D721Med (cell line): ENCODE results near the gene SGCG.

Source experiments
- DNase-seq: peaks from one replicate; pipeline ENCODE4 v3.0.0; 2011; ENCODE audit warnings: low spot score; ENCODE audit not compliant: insufficient read length
- FAIRE-seq: peaks from 2 replicates; lab custom pipeline; 2011; peaks lifted over from hg19 to GRCh38; lab: Jason Lieb, UNC
- CTCF ChIP-seq: IDR thresholded peaks from 2 replicates; pipeline ENCODE4 v1.5.1; 2012; ENCODE audit warnings: mild to moderate bottlenecking, control low read depth; ENCODE audit not compliant: insufficient read depth; ENCODE audit errors: missing control alignments

Gene SGCG

GRCh38 chr13:23357349-23357748, 176.6 kb downstream of the SGCG start:
- FAIRE-seq, result no peak
- DNase-seq, result no peak
- no peak for TF ChIP-seq CTCF

GRCh38 chr13:23359882-23360281, 179.1 kb downstream of the SGCG start:
- FAIRE-seq (no peak), DNase-seq (no peak)
- TF ChIP-seq CTCF, result no peak

- FAIRE-seq (no peak), DNase-seq (no peak)
- TF ChIP-seq CTCF, result no peak
These were observed 184.9 kb downstream of the SGCG start for GRCh38 chr13:23365652-23366051.

GRCh38 chr13:23367907-23368306, 187.1 kb downstream of the SGCG start:
- DNase-seq (no peak), FAIRE-seq (no peak)
- no peak for TF ChIP-seq CTCF

- no peak for TF ChIP-seq CTCF
- DNase-seq (no peak), FAIRE-seq (no peak)
These were observed 191.6 kb downstream of the SGCG start for GRCh38 chr13:23372264-23372906.
